MM.1S (cell line): ENCODE results near the gene RAVER2.

Experiments used
- DNase-seq: peaks from one replicate; pipeline ENCODE4 v3.0.0-alpha.2; 2015
- H2AFZ ChIP-seq: fragments of 300-600 bp; sonication (generic); 2 replicates; pipeline ENCODE4 v1.6.0; 2016; ENCODE audit warnings: antibody characterized with exemption, low read length
- H3F3A ChIP-seq: fragments of 300-600 bp; sonication (generic); 2 replicates; pipeline ENCODE4 v1.6.1; 2016; ENCODE audit warnings: mild to moderate bottlenecking, antibody characterized with exemption, low read length, moderate library complexity, mixed read lengths; ENCODE audit not compliant: insufficient read depth
- H3K27ac ChIP-seq: fragments of 300-600 bp; sonication (generic); 2 replicates; pipeline ENCODE4 v1.5.1; 2016; ENCODE audit warnings: mild to moderate bottlenecking, low read length
- H3K27me3 ChIP-seq: fragments of 300-600 bp; sonication (generic); replicated peaks from 2 replicates; pipeline ENCODE4 v1.6.0; 2016; ENCODE audit warnings: low read length; ENCODE audit not compliant: insufficient read depth
- H3K36me3 ChIP-seq: fragments of 300-600 bp; sonication (generic); replicated peaks from 2 replicates; pipeline ENCODE4 v1.6.1; 2016; ENCODE audit warnings: mild to moderate bottlenecking, low read length, mixed read lengths; ENCODE audit not compliant: insufficient read depth
- H3K4me1 ChIP-seq: fragments of 300-600 bp; sonication (generic); 2 replicates; pipeline ENCODE4 v1.6.1; 2016; ENCODE audit warnings: low read length, mixed read lengths
- H3K4me2 ChIP-seq: fragments of 300-600 bp; sonication (generic); 2 replicates; pipeline ENCODE4 v1.6.0; 2016; ENCODE audit warnings: low read depth, low read length
- H3K4me3 ChIP-seq: fragments of 300-600 bp; sonication (generic); 2 replicates; pipeline ENCODE4 v1.5.1; 2016; ENCODE audit warnings: low read length, mixed read lengths
- H3K79me2 ChIP-seq: fragments of 300-600 bp; sonication (generic); 2 replicates; pipeline ENCODE4 v1.6.1; 2016; ENCODE audit warnings: mixed run types, low read length, mixed read lengths
- H3K9ac ChIP-seq: fragments of 300-600 bp; sonication (generic); 2 replicates; pipeline ENCODE4 v1.6.1; 2016; ENCODE audit warnings: low read length, mixed read lengths
- H3K9me2 ChIP-seq: fragments of 300-600 bp; sonication (generic); replicated peaks from 2 replicates; pipeline ENCODE4 v1.6.1; 2016; ENCODE audit warnings: mild to moderate bottlenecking, low read length, mixed read lengths; ENCODE audit not compliant: insufficient read depth
- H3K9me3 ChIP-seq: fragments of 300-600 bp; sonication (generic); replicated peaks from 2 replicates; pipeline ENCODE4 v1.6.1; 2016; ENCODE audit warnings: mild to moderate bottlenecking, low read length, mixed read lengths; ENCODE audit not compliant: insufficient read depth
- H4K20me1 ChIP-seq: fragments of 300-600 bp; sonication (generic); 2 replicates; pipeline ENCODE4 v1.6.1; 2016; ENCODE audit warnings: mild to moderate bottlenecking, low read length, moderate library complexity, mixed read lengths; ENCODE audit not compliant: insufficient read depth
- EZH2 ChIP-seq: fragments of 300-600 bp; sonication (generic); optimal IDR thresholded peaks from 2 replicates; pipeline ENCODE3; 2017; ENCODE audit warnings: low read depth, mild to moderate bottlenecking, antibody characterized with exemption, low read length, mixed read lengths
- EZH2phosphoT487 ChIP-seq: fragments of 300-600 bp; sonication (generic); IDR thresholded peaks from 2 replicates; pipeline ENCODE4 v1.6.1; 2018; ENCODE audit warnings: antibody characterized with exemption, low read length
- TF ChIP-seq, protein P1 (sequence below): fragments of 300-600 bp; sonication (generic); IDR thresholded peaks from 2 replicates; pipeline ENCODE4 v1.5.1; 2016; ENCODE audit warnings: antibody characterized with exemption, low read length, mixed read lengths

Gene RAVER2

GRCh38 chr1:64843675-64844074, 98.8 kb downstream of the RAVER2 start:
- Histone ChIP-seq H3K36me3 (no peaks in the 10 kb centered on the region; the same call in 1 of the 2 replicates), H3K79me2 (no peaks in the 10 kb centered on the region)
- DNase-seq: no peak

DNA sequence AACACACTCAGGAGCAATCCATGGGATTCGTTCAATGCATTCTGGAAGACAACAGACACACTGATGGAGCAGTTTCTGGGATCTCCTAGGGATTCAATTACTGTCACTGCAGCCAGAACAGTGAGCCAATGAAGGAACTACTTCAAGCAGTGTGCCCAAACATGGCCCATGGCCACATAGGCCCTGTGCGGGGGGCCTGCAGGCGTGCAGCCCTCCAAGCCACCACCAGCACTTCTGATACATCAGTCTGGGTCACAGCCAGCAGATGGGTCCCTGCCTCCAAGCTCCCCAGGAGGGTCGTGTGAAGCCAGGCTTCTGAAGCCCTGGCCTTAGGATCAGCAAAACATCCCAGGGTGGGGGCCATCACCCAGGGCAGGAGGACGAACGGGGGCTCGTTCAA, 99.3 kb downstream of the RAVER2 start:
- peaks cover 6% of the 10 kb centered on the region; the same call in 1 of the 2 replicates for H3K4me1 ChIP-seq
- 0 out of 2 replicates have a peak, but pooled peaks cover 2% of the 10 kb centered on the region for H3F3A ChIP-seq
- H4K20me1 ChIP-seq: no peaks in the 10 kb centered on the region
- no peaks in the 10 kb centered on the region for H3K79me2 ChIP-seq
- H3K9me3 ChIP-seq: no peaks in the 10 kb centered on the region
- H3K9ac ChIP-seq: no peak overlapping the region
- no peaks in the 10 kb centered on the region; the same call in 1 of the 2 replicates for H3K36me3 ChIP-seq
- no peak overlapping the region for H2AFZ ChIP-seq
- no peaks in the 10 kb centered on the region for H3K27me3 ChIP-seq
- no peaks in the 10 kb centered on the region for H3K9me2 ChIP-seq
- H3K27ac ChIP-seq: no peak overlapping the region
- H3K4me2 ChIP-seq: no peak overlapping the region
- TF ChIP-seq EZH2phosphoT487: no peak
- TF ChIP-seq, protein P1, sequence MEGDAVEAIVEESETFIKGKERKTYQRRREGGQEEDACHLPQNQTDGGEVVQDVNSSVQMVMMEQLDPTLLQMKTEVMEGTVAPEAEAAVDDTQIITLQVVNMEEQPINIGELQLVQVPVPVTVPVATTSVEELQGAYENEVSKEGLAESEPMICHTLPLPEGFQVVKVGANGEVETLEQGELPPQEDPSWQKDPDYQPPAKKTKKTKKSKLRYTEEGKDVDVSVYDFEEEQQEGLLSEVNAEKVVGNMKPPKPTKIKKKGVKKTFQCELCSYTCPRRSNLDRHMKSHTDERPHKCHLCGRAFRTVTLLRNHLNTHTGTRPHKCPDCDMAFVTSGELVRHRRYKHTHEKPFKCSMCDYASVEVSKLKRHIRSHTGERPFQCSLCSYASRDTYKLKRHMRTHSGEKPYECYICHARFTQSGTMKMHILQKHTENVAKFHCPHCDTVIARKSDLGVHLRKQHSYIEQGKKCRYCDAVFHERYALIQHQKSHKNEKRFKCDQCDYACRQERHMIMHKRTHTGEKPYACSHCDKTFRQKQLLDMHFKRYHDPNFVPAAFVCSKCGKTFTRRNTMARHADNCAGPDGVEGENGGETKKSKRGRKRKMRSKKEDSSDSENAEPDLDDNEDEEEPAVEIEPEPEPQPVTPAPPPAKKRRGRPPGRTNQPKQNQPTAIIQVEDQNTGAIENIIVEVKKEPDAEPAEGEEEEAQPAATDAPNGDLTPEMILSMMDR: no peak
- no peak for TF ChIP-seq EZH2
- no peak for DNase-seq
- no peak overlapping the region for H3K4me3 ChIP-seq

More at GRCh38 chr1:64843675-64844074, 98.8 kb downstream of the RAVER2 start:
- Histone ChIP-seq H4K20me1 (no peaks in the 10 kb centered on the region), H3K9me2 (no peaks in the 10 kb centered on the region), H3K9ac (no peak overlapping the region), H2AFZ (no peak overlapping the region), H3K4me1 (peaks cover 6% of the 10 kb centered on the region; the same call in 1 of the 2 replicates), H3F3A (0 out of 2 replicates have a peak, but pooled peaks cover 2% of the 10 kb centered on the region), H3K4me2 (no peak overlapping the region), H3K4me3 (no peak overlapping the region), H3K27me3 (no peaks in the 10 kb centered on the region), H3K27ac (no peak overlapping the region), H3K9me3 (no peaks in the 10 kb centered on the region)
- no peak for TF ChIP-seq EZH2phosphoT487

GRCh38 chr1:64844609-64845008, 99.7 kb downstream of the RAVER2 start:
- TF ChIP-seq, protein P1: no peak
- no peak for TF ChIP-seq EZH2
- TF ChIP-seq EZH2phosphoT487: no peak
- DNase-seq: no peak
- H3K9ac ChIP-seq: no peak overlapping the region
- H3F3A ChIP-seq: 0 out of 2 replicates have a peak, but pooled peaks cover 2% of the 10 kb centered on the region
- no peaks in the 10 kb centered on the region for H3K9me3 ChIP-seq
- H3K4me3 ChIP-seq: no peak overlapping the region
- 0 out of 2 replicates have a peak, but pooled peaks cover 6% of the 10 kb centered on the region for H3K4me1 ChIP-seq
- H2AFZ ChIP-seq: no peak overlapping the region
- no peaks in the 10 kb centered on the region for H3K27me3 ChIP-seq
- no peaks in the 10 kb centered on the region for H4K20me1 ChIP-seq
- H3K27ac ChIP-seq: no peak overlapping the region
- H3K9me2 ChIP-seq: no peaks in the 10 kb centered on the region
- H3K79me2 ChIP-seq: no peaks in the 10 kb centered on the region
- no peaks in the 10 kb centered on the region; the same call in 1 of the 2 replicates for H3K36me3 ChIP-seq
- H3K4me2 ChIP-seq: no peak overlapping the region

DNA sequence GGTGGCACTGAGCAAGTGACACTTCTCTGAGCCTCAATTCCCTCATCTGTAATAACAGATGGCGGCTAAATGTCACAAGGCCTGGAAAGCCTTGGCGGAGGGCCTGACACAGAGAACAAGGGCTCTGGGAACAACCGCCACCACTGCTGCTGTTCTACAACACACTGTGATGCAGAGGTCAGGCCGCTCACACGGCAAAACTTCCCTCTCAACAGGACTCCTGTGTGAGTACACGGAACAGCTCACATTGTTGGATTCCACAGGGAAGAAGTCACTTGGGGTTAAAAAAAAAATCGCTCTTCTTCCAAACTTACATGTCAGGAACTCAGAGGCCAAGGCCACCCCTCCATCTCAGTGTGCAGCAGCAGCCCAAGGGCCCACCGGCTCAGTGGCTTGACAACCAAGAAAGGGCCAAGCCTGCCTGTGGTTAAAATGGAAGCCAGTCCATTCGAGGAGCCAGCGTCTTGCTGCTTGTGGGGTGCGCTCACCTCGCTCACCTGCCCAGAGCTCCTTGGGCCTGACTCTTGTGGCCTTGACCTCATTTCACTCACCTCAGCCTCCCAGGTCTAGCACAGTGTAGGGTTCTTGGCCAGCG, 101.1 kb downstream of the RAVER2 start:
- Histone ChIP-seq H3K27me3 (no peaks in the 10 kb centered on the region), H4K20me1 (no peaks in the 10 kb centered on the region), H3K36me3 (no peaks in the 10 kb centered on the region; the same call in 1 of the 2 replicates), H3K79me2 (no peaks in the 10 kb centered on the region), H2AFZ (no peak overlapping the region), H3K9me3 (no peaks in the 10 kb centered on the region), H3K27ac (no peak overlapping the region), H3F3A (0 out of 2 replicates have a peak, but pooled peaks cover 2% of the 10 kb centered on the region), H3K9me2 (no peaks in the 10 kb centered on the region), H3K4me3 (no peak overlapping the region), H3K4me1 (0 out of 2 replicates have a peak, but pooled peaks cover 6% of the 10 kb centered on the region), H3K9ac (no peak overlapping the region), H3K4me2 (no peak overlapping the region)
- TF ChIP-seq, protein P1: no peak
- TF ChIP-seq EZH2phosphoT487: no peak
- TF ChIP-seq EZH2: no peak
- no peak for DNase-seq
